HuH-7.5 (cell line): ENCODE data around the gene MND1.
A peak's percentile ranks its signal among the peaks of the same experiment; 100 is the strongest.
"Not testable (repeated sequence)": the region's sequence is repeated elsewhere in the genome, so short reads cannot be mapped to it uniquely, and the experiment has no call there.

Experiments used
- DNase-seq: peaks from one replicate; pipeline ENCODE4 v3.0.0; 2011; ENCODE audit warnings: low spot score

MND1 gene

GRCh38 chr4:153403726-153404125 is 59.2 kb downstream of the MND1 start:
- DNase-seq: no peak

- DNase-seq: no peak
These were observed 63.4 kb downstream of the MND1 start for GRCh38 chr4:153407906-153408305.

GRCh38 chr4:153408932-153409331 is 64.4 kb downstream of the MND1 start:
- no peak for DNase-seq

DNA sequence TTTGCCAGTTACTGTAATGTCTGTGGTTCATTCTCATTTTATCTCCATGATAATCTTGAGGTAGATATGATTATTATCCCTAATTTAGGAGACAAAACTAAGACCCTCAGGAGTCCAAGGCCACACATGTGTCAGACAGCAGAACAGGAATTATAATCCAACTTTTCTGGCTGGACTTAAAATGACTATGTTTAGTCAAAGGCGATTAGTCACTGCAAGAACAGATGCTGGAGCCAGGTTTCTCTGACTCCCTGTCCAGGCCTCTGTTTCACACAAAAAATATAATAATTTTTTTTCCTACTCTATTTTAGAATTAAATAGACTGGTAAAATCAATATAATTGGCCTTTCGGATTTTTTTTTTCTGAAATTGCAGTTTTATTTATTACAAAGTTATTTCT is 64.9 kb downstream of the MND1 start:
- DNase-seq: no peak

GRCh38 chr4:153409924-153410501 is 65.5 kb downstream of the MND1 start:
- DNase-seq: no peak

DNA sequence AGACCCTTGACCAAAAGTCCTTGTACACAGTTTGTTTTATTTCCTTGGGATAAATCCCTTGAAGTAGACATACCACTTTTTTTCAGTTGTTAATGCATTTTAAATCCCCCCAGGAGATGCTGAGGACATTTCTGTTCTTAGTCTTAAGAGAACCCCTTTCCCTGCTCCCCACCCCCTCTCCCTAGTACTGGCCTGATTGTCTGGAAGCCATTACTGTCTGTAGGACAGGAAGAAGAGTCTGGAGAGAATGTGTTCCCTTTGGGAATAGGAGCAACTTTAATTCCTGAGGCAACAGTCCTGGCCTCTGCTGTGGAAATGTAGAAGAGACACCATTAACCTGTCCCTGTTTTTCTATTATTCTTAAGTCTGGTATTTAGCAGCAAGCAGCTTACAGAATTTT is 69.4 kb downstream of the MND1 start:
- DNase-seq: no peak

DNA sequence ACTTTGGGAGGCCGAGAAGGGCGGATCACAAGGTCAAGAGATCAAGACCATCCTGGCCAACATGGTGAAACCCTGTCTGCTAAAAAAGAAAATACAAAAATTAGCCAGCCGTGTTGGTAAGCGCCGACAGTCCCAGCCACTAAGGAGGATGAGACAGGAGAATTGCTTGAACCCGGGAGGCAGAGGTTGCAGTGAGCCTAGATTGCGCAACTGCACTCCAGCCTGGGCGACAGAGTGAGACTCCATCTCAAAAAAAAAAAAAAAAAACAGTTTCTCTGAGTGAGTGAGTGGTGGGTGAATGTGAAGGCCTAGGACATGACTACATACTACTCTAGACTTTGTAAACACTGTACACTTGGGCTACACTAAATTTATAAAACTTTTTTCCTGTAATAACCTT is 72.0 kb downstream of the MND1 start:
- DNase-seq: not testable (repeated sequence)

DNA sequence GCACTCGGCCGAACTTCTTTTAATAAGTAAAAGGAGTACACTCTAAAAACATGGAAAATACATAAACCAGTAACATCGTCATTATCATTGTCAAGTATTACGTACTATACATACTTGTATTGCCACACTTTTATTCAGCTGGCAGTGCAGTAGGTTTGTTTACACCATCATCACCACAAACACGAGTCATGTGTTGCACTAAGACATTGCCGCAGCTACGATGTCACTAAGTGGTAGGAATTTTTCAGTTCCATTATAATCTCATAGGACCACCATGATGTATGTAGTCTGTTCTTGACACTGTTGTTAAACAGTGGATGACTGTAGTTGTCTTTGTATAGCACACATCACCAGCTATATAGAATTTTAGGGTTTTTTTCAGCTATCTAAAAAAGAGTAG is 73.6 kb downstream of the MND1 start:
- DNase-seq: no peak

- no peak for DNase-seq
These were observed 74.1 kb downstream of the MND1 start for GRCh38 chr4:153418558-153418957.

- DNase-seq: no peak
These were observed 74.5 kb downstream of the MND1 start for GRCh38 chr4:153419029-153419428.

GRCh38 chr4:153419673-153420278 is 75.3 kb downstream of the MND1 start:
- no peak for DNase-seq

GRCh38 chr4:153420361-153420760 is 75.9 kb downstream of the MND1 start:
- DNase-seq: no peak

- DNase-seq: no peak
These were observed 77.5 kb downstream of the MND1 start for GRCh38 chr4:153421941-153422340.

GRCh38 chr4:153426207-153426885 is 81.9 kb downstream of the MND1 start:
- no peak for DNase-seq

GRCh38 chr4:153427363-153428071 is 83.0 kb downstream of the MND1 start:
- DNase-seq: no peak

DNA sequence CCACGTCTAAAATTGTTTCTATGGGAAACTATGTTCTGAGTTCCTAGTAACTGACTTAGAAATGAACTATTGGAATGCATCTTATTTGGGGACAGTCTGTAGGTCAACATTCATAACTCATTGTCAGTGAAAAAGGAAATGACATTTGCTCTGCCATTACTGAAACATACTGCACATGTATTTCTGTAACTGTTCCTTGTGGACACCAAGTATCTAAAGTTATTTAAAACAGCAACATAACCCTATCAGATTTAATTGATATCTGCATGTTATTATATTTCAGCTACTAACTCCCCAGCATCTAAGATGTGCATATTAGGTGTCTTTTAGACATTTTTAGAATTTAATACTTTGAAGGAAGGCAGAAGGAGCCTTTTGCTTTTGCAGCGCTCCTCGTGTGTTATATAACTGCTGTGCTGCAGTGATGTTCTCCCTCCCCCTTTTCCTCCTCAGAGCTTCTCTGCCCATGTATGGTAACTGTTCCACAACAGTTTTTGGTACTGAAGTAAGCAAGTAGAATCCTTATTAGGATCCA is 84.5 kb downstream of the MND1 start:
- DNase-seq: no peak

DNA sequence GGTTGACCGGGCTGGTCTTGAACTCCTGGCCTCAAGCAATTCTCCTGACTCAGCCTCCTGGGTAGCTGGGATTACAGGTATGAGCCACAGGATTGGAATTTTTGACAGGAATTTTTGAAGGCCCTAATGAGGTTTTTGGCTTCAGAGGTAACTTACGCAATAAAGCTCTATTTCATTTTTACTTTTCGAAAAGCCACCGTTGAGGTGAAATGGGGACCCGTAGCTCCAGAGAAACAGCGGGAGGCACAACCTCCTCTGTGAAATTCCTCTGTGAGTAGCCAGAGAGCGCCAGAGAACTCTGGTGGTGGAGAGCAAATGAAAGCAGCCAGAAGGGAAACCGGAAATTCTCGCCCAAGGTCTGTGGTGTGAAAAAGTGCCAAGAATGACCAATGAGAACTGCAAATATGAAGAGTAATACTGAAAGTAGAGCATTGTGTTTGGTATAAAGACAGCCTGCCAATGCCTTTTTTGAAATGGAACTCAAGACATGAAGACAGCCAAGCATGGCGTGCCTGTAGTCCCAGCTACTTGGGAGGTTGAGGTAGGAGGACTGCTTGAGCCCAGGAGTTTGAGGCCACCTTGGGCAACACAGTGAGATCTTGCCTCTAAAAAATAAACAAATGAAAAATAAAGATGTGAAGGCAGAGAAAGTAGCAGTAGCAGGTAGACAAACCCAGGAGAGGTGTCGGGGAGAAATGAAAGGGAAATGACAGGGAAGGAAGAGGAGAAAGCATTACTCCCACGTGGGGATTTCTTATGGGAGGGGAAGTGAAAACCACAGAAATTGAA is 88.7 kb downstream of the MND1 start:
- peak; percentile 49 for DNase-seq

DNA sequence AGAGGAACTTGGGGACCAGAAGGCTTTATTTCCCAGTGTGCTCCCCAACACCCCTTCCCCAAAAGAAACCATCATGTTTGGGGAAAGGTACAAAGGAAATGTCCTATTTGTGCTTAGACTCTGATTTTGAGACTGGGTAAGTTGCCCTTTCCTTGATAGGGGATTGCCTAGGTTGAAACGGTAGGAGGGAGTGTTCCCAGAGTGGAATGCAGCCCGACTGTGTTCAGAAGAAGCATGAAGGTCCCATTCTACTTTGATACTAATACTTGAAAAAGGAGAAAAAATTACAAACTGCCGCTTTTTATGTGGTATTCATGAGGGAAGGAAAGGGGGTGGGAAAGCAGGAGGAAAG is 89.2 kb downstream of the MND1 start:
- DNase-seq: no peak

DNA sequence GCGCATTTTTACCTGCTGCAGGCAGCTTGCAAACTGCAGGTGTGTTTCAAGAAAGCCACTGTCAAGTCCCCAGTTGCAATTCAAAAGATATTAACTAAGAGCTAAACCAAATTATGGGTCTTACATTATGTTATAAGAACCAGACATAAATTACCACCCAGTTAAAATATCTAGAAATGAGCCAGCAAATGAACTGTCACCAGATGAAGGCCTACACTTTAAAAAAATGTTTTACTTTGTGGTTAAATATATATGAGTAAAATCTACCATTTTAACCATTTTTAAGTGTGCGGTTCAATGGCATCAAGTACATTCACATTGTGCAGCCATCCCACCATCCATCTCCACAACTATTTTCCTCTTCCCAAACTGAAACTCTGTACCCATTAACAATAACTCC is 89.7 kb downstream of the MND1 start:
- DNase-seq: no peak

DNA sequence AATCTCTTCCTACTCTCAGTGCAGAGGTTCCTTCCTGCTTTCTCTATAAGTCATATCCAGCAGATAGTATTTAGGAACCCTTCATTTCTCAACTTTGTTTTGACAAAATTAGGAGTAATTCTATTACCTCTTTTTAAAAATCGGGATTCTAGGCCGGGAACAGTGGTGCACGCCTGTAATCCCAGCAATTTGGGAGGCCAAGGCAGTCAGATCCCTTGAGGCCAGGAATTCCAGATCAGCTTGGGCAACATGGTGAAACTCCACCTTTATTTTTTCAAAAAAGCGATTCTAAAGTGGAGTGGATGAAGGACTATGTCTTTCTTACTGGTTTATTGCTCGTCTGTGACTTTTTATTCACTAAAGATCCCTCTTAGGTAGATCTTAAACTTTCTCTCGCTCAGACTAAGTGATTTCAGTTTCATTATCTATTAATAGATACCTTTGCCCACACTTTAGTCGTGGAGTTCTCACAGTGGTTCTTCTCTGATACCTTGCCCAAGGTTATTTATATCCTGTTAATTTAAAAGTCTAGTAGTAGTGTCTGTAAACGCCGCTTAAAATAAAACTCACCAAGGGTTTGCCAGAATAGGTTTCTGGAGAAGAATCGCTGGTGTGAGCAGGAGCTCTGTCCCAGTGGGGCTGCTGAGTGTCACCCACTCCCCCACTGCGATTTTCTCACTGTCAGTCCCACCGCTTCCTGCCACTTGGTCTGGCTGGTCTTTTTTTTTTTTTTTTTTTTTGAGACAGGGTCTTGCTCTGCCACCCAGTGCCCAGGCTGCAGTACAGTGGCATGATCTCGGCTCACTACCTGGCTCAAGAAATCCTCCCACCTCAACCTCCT is 94.6 kb downstream of the MND1 start:
- DNase-seq: no peak

- no peak for DNase-seq
These were observed 95.3 kb downstream of the MND1 start for GRCh38 chr4:153439831-153440230.
